GM12878 (cell line): Measurements from ENCODE around the gene CNTNAP2. TPM values are rescaled to one million over a fixed set of nuclear protein-coding genes. Genes with fewer than 3 reads are reported as not detected.

ENCODE experiments used
- ATAC-seq: fragments of 200-7000 bp; cut with Tn5 transposase; 3 replicates; pipeline ENCODE4 v1.9.1; 2020; ENCODE audit warnings: mild to moderate bottlenecking, moderate library complexity
- BruUV-seq: library from RNA; stranded (reverse); fragments of 400-500 nt; replicated peaks from 2 replicates; lab custom pipeline; 2021; lab: Mats Ljungman, UMichigan
- CTCF ChIA-PET: fragments of 300-600 bp; sonication (Branson Sonifier 250); formaldehyde crosslinking; extraction: SDS; loops from one replicate; lab custom pipeline; 2021; ENCODE audit warnings: inconsistent platforms; lab: Yijun Ruan, JAX
- POLR2A ChIA-PET: fragments of 350-600 bp; formaldehyde crosslinking; extraction: SDS; loops from one replicate; lab custom pipeline; 2021; ENCODE audit warnings: inconsistent platforms; lab: Charles Lee
- RAD21 ChIA-PET: fragments of 300-600 bp; sonication (Branson Sonifier 250); formaldehyde crosslinking; loops from one replicate; lab custom pipeline; 2023; ENCODE audit warnings: antibody characterized with exemption; ENCODE audit not compliant: unreplicated experiment; lab: Charles Lee
- SMC1A ChIA-PET: fragments of 300-600 bp; sonication (Branson Sonifier 250); formaldehyde crosslinking; loops from one replicate; lab custom pipeline; 2023; ENCODE audit not compliant: unreplicated experiment, uncharacterized antibody; lab: Charles Lee
- DNase-seq: peaks from one replicate; pipeline ENCODE4 v3.0.0-alpha.2; 2011; ENCODE audit warnings: low read depth, low spot score
- FAIRE-seq: peaks from 3 replicates; lab custom pipeline; 2011; peaks lifted over from hg19 to GRCh38; lab: Jason Lieb, UNC
- H2AFZ ChIP-seq: 2 replicates; pipeline ENCODE4 v1.6.0; 2011; ENCODE audit warnings: low read depth, low read length, control low read depth; ENCODE audit not compliant: control insufficient read depth
- H3K27ac ChIP-seq: 2 replicates; pipeline ENCODE4 v1.5.1; 2011; ENCODE audit warnings: control low read depth; ENCODE audit not compliant: control insufficient read depth, insufficient read depth
- H3K27me3 ChIP-seq, 2 experiments: replicated peaks in 1 of 2; 2 replicates each; pipeline versions ENCODE4 v1.6.0 to v1.6.1; 2011; ENCODE audit warnings: low read length in 1 of 2; ENCODE audit not compliant: control insufficient read depth in 2 of 2, insufficient read depth in 2 of 2
- H3K36me3 ChIP-seq, 2 experiments: 2 replicates each; pipeline ENCODE4 v1.5.1; 2011; ENCODE audit warnings: low read length in 1 of 2; ENCODE audit not compliant: control insufficient read depth in 2 of 2, insufficient read depth in 2 of 2
- H3K4me1 ChIP-seq: 2 replicates; pipeline ENCODE4 v1.6.1; 2011; ENCODE audit warnings: mild to moderate bottlenecking, low read length, moderate library complexity, mixed read lengths; ENCODE audit not compliant: control insufficient read depth, insufficient read depth
- H3K4me2 ChIP-seq: 2 replicates; pipeline ENCODE4 v1.6.0; 2011; ENCODE audit warnings: control low read depth; ENCODE audit not compliant: control insufficient read depth, insufficient read depth
- H3K4me3 ChIP-seq: fragments of 200-600 bp; sonication (generic); 2 replicates; pipeline ENCODE4 v1.5.1; 2016
- H3K79me2 ChIP-seq: 2 replicates; pipeline ENCODE4 v1.6.0; 2011; ENCODE audit warnings: low read length; ENCODE audit not compliant: control insufficient read depth, insufficient read depth
- H3K9ac ChIP-seq: 2 replicates; pipeline ENCODE4 v1.8.0; 2011; ENCODE audit warnings: low read length, control low read depth, mixed read lengths; ENCODE audit not compliant: control insufficient read depth, insufficient read depth
- H3K9me3 ChIP-seq: replicated peaks from 3 replicates; pipeline ENCODE4 v1.5.1; 2011; ENCODE audit warnings: mild to moderate bottlenecking, low read length; ENCODE audit not compliant: control insufficient read depth, insufficient read depth
- H4K20me1 ChIP-seq: 2 replicates; pipeline ENCODE4 v1.6.0; 2011; ENCODE audit not compliant: control insufficient read depth, insufficient read depth
- BMI1 ChIP-seq: fragments of 450-650 bp; IDR thresholded peaks from 2 replicates; pipeline ENCODE4 v1.6.1; 2016; ENCODE audit warnings: mild to moderate bottlenecking, moderate library complexity, borderline replicate concordance
- CBX3 ChIP-seq: fragments of 200-600 bp; sonication (generic); IDR thresholded peaks from 2 replicates; pipeline ENCODE4 v1.6.1; 2016; ENCODE audit warnings: low read depth, borderline replicate concordance
- EGR1 ChIP-seq, 2 experiments: IDR thresholded peaks; 1 replicate in 1 of 2; 2 replicates in 1 of 2; pipeline ENCODE4 v1.6.1; 2011 to 2012; ENCODE audit warnings: low read depth in 2 of 2, low read length in 2 of 2, borderline replicate concordance in 1 of 2, mild to moderate bottlenecking in 1 of 2, moderate library complexity in 1 of 2
- FOS ChIP-seq: IDR thresholded peaks from 3 replicates; pipeline ENCODE4 v1.6.1; 2011; ENCODE audit warnings: borderline replicate concordance; ENCODE audit not compliant: insufficient read length; ENCODE audit errors: extremely low read depth
- HDAC2 ChIP-seq: fragments of 200-600 bp; sonication (generic); IDR thresholded peaks from 2 replicates; pipeline ENCODE4 v1.6.1; 2017
- IKZF1 ChIP-seq: fragments of 450-650 bp; conservative IDR thresholded peaks from 2 replicates; pipeline ENCODE4 v1.6.1; 2017; ENCODE audit warnings: antibody characterized with exemption, mild to moderate bottlenecking
- JUND ChIP-seq: IDR thresholded peaks from 2 replicates; pipeline ENCODE4 v1.6.1; 2012; ENCODE audit warnings: low read depth, mild to moderate bottlenecking, low read length, improper control_type of control experiment, moderate library complexity
- NFIC ChIP-seq: IDR thresholded peaks from 2 replicates; pipeline ENCODE4 v1.6.1; 2012; ENCODE audit warnings: low read depth, mild to moderate bottlenecking, inconsistent platforms, low read length, moderate library complexity
- POLR2AphosphoS5 ChIP-seq: IDR thresholded peaks from 2 replicates; pipeline ENCODE4 v1.6.1; 2011; ENCODE audit warnings: mild to moderate bottlenecking, low read length, inconsistent platforms
- RELA ChIP-seq: fragments of 450-650 bp; IDR thresholded peaks from 2 replicates; pipeline ENCODE4 v1.8.0; 2014; ENCODE audit warnings: borderline replicate concordance; ENCODE audit not compliant: partially characterized antibody
- STAT3 ChIP-seq: IDR thresholded peaks from 2 replicates; pipeline ENCODE4 v1.6.1; 2011; ENCODE audit warnings: low read depth, low read length, improper control_type of control experiment
- SUZ12 ChIP-seq: fragments of 200-600 bp; sonication (generic); IDR thresholded peaks from one replicate; pipeline ENCODE4 v1.6.1; 2018; ENCODE audit warnings: antibody characterized with exemption, mild to moderate bottlenecking; ENCODE audit not compliant: unreplicated experiment
- YBX1 ChIP-seq: fragments of 450-650 bp; IDR thresholded peaks from 2 replicates; pipeline ENCODE4 v1.6.1; 2016; ENCODE audit warnings: antibody characterized with exemption
- WGBS: methylation state at CpG from one replicate; pipeline ENCODE4 v1.1.6; 2016; ENCODE audit warnings: low lambda C conversion rate; ENCODE audit not compliant: insufficient replicate concordance, insufficient coverage; ENCODE audit errors: missing lambda C conversion rate; 5-methylcytosine and 5-hydroxymethylcytosine counted together
- in situ Hi-C: fragments of 300-500 bp; cut with MboI; formaldehyde crosslinking; loops from 9 replicates; pipeline ENCODE4 v1.14.3; 2018; ENCODE audit warnings: mixed read lengths
- intact Hi-C: fragments of 100-400 bp; cut with micrococcal nuclease; formaldehyde crosslinking; loops from one replicate; pipeline ENCODE4 v1.14.2; 2022; ENCODE audit not compliant: unreplicated experiment
- polyA plus RNA-seq, 11 experiments: library from polyadenylated mRNA; depleted of rRNA in 4 of 11; unstranded in 6 of 11; stranded (reverse) in 5 of 11; fragments of >200 nt; fragmentation: Nextera tagmentation in 4 of 11; fragmentation: Illumina TruSeq in 1 of 11; extraction: Ambion mirVana in 4 of 11; extraction: Trizol in 1 of 11; gene quantifications; 1 replicate in 1 of 11; 2 replicates in 10 of 11; pipeline versions ENCODE4 v1.2.1 to v1.2.3, GENCODE V29; 2011 to 2016; ENCODE audit warnings: inconsistent platforms in 2 of 11, missing spikeins in 2 of 11, low read depth in 1 of 11
- total RNA-seq, 4 experiments: library from RNA; depleted of rRNA in 3 of 4; stranded (reverse); fragments of >200 nt in 3 of 4; fragmentation: Illumina TruSeq in 1 of 4; extraction: Trizol in 1 of 4; gene quantifications; 2 replicates each; pipeline versions ENCODE4 v1.2.1 to v1.2.3, GENCODE V29; 2013 to 2021

CNTNAP2 gene
- total and polyA plus RNA-seq, 10 of the 15 experiments (the other 5 are each of a cell fraction or from before 2014, with no cell fraction given) = 0.03 to 0.08 (median 0.03) TPM; not detected in 7

DNA sequence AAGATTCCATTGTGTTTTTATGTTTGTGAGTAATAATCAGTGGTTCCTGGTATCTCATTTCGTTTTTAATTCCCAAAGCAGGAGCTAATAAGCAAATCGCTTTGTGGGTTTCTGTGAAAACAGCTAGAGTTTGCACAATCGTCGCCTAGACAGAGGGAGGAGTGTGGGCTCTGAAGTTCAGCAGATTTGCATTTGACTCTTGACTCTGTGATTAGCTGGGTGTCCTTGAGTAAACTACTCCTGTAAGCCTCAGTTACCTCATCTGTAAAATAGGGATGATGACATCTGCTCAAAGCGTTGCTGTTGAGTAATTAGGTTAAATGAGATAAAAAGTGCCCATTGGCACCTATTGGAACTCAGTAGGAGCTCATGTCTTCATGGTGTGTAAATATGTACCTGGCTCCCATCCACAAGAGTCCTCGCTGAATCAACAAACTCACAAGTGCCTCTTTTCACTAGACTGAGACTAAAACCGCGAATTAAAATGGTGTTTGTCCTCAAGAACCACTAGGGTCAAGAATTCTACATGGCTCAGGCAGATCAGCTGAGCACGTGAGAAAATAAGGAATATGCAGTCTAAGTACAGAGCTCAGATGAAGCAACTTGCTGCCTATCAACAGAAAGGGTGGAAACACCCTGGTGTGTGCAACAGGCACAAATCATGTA, 2088.2 kb downstream of the CNTNAP2 start (continued):
- no peak for TF ChIP-seq YBX1
- no peak for TF ChIP-seq STAT3
- TF ChIP-seq HDAC2 = no peak
- TF ChIP-seq, all 136 proteins: peak for 0

- BruUV-seq = no TSS peak
- intact Hi-C loops (no loop called here), in situ Hi-C loops (no loop called here)
- Histone ChIP-seq H3K4me1 (no peaks in the 10 kb centered on the region), H3K27ac (no peak overlapping the region), H3K9ac (no peak overlapping the region), H3K4me2 (no peak overlapping the region), H3K79me2 (no peaks in the 10 kb centered on the region), H2AFZ (no peak overlapping the region), H3K27me3 (0 out of 4 replicates have a peak, but pooled peaks cover 0 to 4% of the 10 kb centered on the region in 2 experiments), H3K36me3 (no peaks in the 10 kb centered on the region), H4K20me1 (no peaks in the 10 kb centered on the region), H3K4me3 (no peak overlapping the region), H3K9me3 (no peaks in the 10 kb centered on the region)
- WGBS = 7% methylated on average over 6 of the region's 6 CpGs
- no peak for DNase-seq
- ATAC-seq = no peak
- FAIRE-seq = no peak
- ChIA-PET CTCF (no interaction called here), RAD21 (no interaction called here), POLR2A (no interaction called here), SMC1A (no interaction called here)
- no peak for TF ChIP-seq RELA
These were observed 2093.1 kb downstream of the CNTNAP2 start for GRCh38 chr7:148209643-148210190.

- Histone ChIP-seq H4K20me1 (no peaks in the 10 kb centered on the region), H2AFZ (no peak overlapping the region), H3K27ac (no peak overlapping the region), H3K4me1 (no peaks in the 10 kb centered on the region), H3K4me3 (no peak overlapping the region), H3K79me2 (no peaks in the 10 kb centered on the region), H3K9ac (no peak overlapping the region), H3K36me3 (no peaks in the 10 kb centered on the region), H3K27me3 (0 out of 4 replicates have a peak, but pooled peaks cover 0 to 4% of the 10 kb centered on the region in 2 experiments), H3K4me2 (no peak overlapping the region), H3K9me3 (no peaks in the 10 kb centered on the region)
- RAD21 ChIA-PET = no interaction called here
- POLR2A ChIA-PET = no interaction called here
- in situ Hi-C loops = no loop called here
- no peak for ATAC-seq
- CTCF ChIA-PET = interaction anchor here (0.9 kb wide), 1 partner anchor 31 kb away, joined by 3 read pairs; no protein-coding TSS in a partner anchor
- SMC1A ChIA-PET = no interaction called here
- intact Hi-C loops = no loop called here
- FAIRE-seq = no peak
- DNase-seq = no peak
- 66% methylated on average over 3 of the region's 3 CpGs for WGBS
- BruUV-seq = no TSS peak
- no peak for TF ChIP-seq BMI1
- TF ChIP-seq FOS = no peak
- TF ChIP-seq JUND = no peak
- no peak for TF ChIP-seq POLR2AphosphoS5
- no peak for TF ChIP-seq NFIC
- no peak for TF ChIP-seq SUZ12
- TF ChIP-seq EGR1 (IDR thresholded peaks at IDR 0.05; ENCODE audit: borderline replicate concordance in 1 of 2, low read depth in 2 of 2, low read length in 2 of 2) = no peak
- no peak for TF ChIP-seq CBX3
- no peak for TF ChIP-seq IKZF1
These were observed 2094.3 kb downstream of the CNTNAP2 start for GRCh38 chr7:148210804-148211325.
